Fibroblast of lung (primary cell): ENCODE data around the gene ESF1. TPM values are rescaled to one million over a fixed set of nuclear protein-coding genes. Genes with fewer than 3 reads are reported as not detected.

Experiments used
- DNase-seq, 2 donors: peaks; one replicate each; pipeline versions ENCODE4 v3.0.0 to v3.0.0-alpha.2; 2010; ENCODE audit warnings: low read depth in 2 of 2
- H2AFZ ChIP-seq: 2 replicates; pipeline ENCODE4 v1.5.1; 2012; ENCODE audit warnings: low read length, control low read depth, inconsistent platforms
- H3K27ac ChIP-seq: 2 replicates; pipeline ENCODE4 v1.5.1; 2011; ENCODE audit warnings: low read length, control low read depth; ENCODE audit not compliant: insufficient read depth
- H3K27me3 ChIP-seq: 2 replicates; pipeline ENCODE4 v1.5.1; 2011; ENCODE audit warnings: mild to moderate bottlenecking, low read length; ENCODE audit not compliant: control insufficient read depth, insufficient read depth
- H3K36me3 ChIP-seq: 2 replicates; pipeline ENCODE4 v1.5.1; 2011; ENCODE audit warnings: low read length; ENCODE audit not compliant: control insufficient read depth, insufficient read depth
- H3K4me1 ChIP-seq: 2 replicates; pipeline ENCODE4 v1.5.1; 2011; ENCODE audit warnings: low read length; ENCODE audit not compliant: control insufficient read depth, insufficient read depth; ENCODE audit errors: extremely low read depth
- H3K4me2 ChIP-seq: 2 replicates; pipeline ENCODE4 v1.5.1; 2011; ENCODE audit warnings: low read length, control low read depth; ENCODE audit not compliant: insufficient read depth; ENCODE audit errors: extremely low read depth
- H3K4me3 ChIP-seq, 4 experiments: fragments of 200-600 bp in 1 of 4; sonication (generic) in 1 of 4; replicated peaks in 1 of 4; 2 replicates each; pipeline ENCODE4 v1.5.1; 2011 to 2016; ENCODE audit warnings: low read length in 4 of 4, low read depth in 3 of 4, mild to moderate bottlenecking in 3 of 4, control low read depth in 2 of 4, inconsistent platforms in 1 of 4, mixed read lengths in 1 of 4; ENCODE audit not compliant: insufficient read depth in 1 of 4; ENCODE audit errors: control extremely low read depth in 1 of 4
- H3K79me2 ChIP-seq: 2 replicates; pipeline ENCODE4 v1.5.1; 2012; ENCODE audit warnings: mild to moderate bottlenecking, low read length, inconsistent platforms; ENCODE audit not compliant: control insufficient read depth, insufficient read depth
- H3K9ac ChIP-seq: 2 replicates; pipeline ENCODE4 v1.5.1; 2011; ENCODE audit warnings: mild to moderate bottlenecking, low read length, control low read depth; ENCODE audit not compliant: insufficient read depth
- H3K9me3 ChIP-seq: 2 replicates; pipeline ENCODE4 v1.5.1; 2012; ENCODE audit warnings: low read depth, low read length; ENCODE audit not compliant: control insufficient read depth, insufficient read depth
- H4K20me1 ChIP-seq: 2 replicates; pipeline ENCODE4 v1.5.1; 2011; ENCODE audit warnings: low read length; ENCODE audit not compliant: control insufficient read depth, insufficient read depth; ENCODE audit errors: extremely low read depth
- EZH2 ChIP-seq: IDR thresholded peaks from 2 replicates; pipeline ENCODE4 v1.5.1; 2012; ENCODE audit warnings: low read length, control low read depth, mild to moderate bottlenecking; ENCODE audit errors: missing control alignments
- polyA plus RNA-seq, 2 donors: library from polyadenylated mRNA; depleted of rRNA in 1 of 2; stranded (reverse) in 1 of 2; unstranded in 1 of 2; fragments of >200 nt; gene quantifications; 2 replicates each; pipeline ENCODE4 v1.2.1, GENCODE V29; 2011 to 2012; ENCODE audit warnings: missing spikeins in 1 of 2
- total RNA-seq: library from RNA; depleted of rRNA; stranded (reverse); fragments of >200 nt; gene quantifications from 2 replicates; pipeline ENCODE4 v1.2.1, GENCODE V29; 2014
- TF ChIP-seq, protein P1 (sequence below), 2 donors: IDR thresholded peaks in 1 of 2; conservative IDR thresholded peaks in 1 of 2; 1 replicate in 1 of 2; 2 replicates in 1 of 2; pipeline ENCODE4 v1.5.1; 2011 to 2012; ENCODE audit warnings: low read length in 2 of 2, control low read depth in 1 of 2, inconsistent platforms in 1 of 2, low read depth in 1 of 2, mild to moderate bottlenecking in 1 of 2

The ESF1 gene
- total and polyA plus RNA-seq, 2 donors (not counting 1 experiment from before 2014, with no cell fraction given), result 7.3 to 13.2 TPM

DNA sequence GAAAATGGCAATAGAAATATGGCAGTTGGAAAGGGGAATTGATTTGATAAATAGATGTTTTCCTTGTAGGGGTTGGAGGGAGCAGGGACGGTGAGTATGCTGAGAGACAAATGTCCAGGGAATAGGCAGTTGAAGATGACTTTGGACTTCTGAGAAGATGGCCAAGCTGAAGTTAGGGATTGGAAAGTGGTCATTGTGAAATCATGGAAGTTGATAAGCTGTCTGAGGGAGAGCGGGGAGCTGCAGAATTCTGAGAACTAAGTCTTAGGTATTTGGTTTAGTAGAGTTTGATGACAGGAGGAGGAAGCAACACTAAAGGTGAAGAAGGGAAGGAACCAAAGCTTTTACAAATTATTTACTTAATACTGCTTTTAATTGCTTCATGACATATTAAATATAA lies 15.3 kb upstream of the ESF1 start:
- DNase-seq, result no peak
- no peaks in the 10 kb centered on the region for H3K9me3 ChIP-seq
- no peaks in the 10 kb centered on the region for H3K79me2 ChIP-seq
- no peak overlapping the region for H2AFZ ChIP-seq
- H4K20me1 ChIP-seq, result peaks cover 2% of the 10 kb centered on the region
- no peak overlapping the region for H3K4me2 ChIP-seq
- TF ChIP-seq EZH2, result no peak
- TF ChIP-seq, protein P1, sequence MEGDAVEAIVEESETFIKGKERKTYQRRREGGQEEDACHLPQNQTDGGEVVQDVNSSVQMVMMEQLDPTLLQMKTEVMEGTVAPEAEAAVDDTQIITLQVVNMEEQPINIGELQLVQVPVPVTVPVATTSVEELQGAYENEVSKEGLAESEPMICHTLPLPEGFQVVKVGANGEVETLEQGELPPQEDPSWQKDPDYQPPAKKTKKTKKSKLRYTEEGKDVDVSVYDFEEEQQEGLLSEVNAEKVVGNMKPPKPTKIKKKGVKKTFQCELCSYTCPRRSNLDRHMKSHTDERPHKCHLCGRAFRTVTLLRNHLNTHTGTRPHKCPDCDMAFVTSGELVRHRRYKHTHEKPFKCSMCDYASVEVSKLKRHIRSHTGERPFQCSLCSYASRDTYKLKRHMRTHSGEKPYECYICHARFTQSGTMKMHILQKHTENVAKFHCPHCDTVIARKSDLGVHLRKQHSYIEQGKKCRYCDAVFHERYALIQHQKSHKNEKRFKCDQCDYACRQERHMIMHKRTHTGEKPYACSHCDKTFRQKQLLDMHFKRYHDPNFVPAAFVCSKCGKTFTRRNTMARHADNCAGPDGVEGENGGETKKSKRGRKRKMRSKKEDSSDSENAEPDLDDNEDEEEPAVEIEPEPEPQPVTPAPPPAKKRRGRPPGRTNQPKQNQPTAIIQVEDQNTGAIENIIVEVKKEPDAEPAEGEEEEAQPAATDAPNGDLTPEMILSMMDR (conservative IDR thresholded peaks at IDR 0.05 in 1 of 2, IDR thresholded peaks at IDR 0.05 in 1 of 2; ENCODE audit: low read depth in 1 of 2, low read length in 2 of 2), result no peak
- no peaks in the 10 kb centered on the region for H3K27me3 ChIP-seq
- no peak overlapping the region for H3K27ac ChIP-seq
- H3K4me3 ChIP-seq, result no peak overlapping the region
- H3K9ac ChIP-seq, result no peak overlapping the region
- peaks cover 7% of the 10 kb centered on the region for H3K4me1 ChIP-seq
- H3K36me3 ChIP-seq, result peaks cover 2% of the 10 kb centered on the region

GRCh38 chr20:13799040-13799439 lies 14.3 kb upstream of the ESF1 start:
- H3K36me3 ChIP-seq, result peaks cover 2% of the 10 kb centered on the region
- H3K4me2 ChIP-seq, result no peak overlapping the region
- TF ChIP-seq, protein P1 (conservative IDR thresholded peaks at IDR 0.05 in 1 of 2, IDR thresholded peaks at IDR 0.05 in 1 of 2; ENCODE audit: low read depth in 1 of 2, low read length in 2 of 2), result no peak
- TF ChIP-seq EZH2, result no peak
- no peaks in the 10 kb centered on the region for H3K27me3 ChIP-seq
- H3K9me3 ChIP-seq, result no peaks in the 10 kb centered on the region
- DNase-seq, result no peak
- H3K79me2 ChIP-seq, result no peaks in the 10 kb centered on the region
- H3K4me3 ChIP-seq, result no peak overlapping the region
- H2AFZ ChIP-seq, result no peak overlapping the region
- H3K4me1 ChIP-seq, result peaks cover 7% of the 10 kb centered on the region
- H3K9ac ChIP-seq, result no peak overlapping the region
- peaks cover 2% of the 10 kb centered on the region for H4K20me1 ChIP-seq
- no peak overlapping the region for H3K27ac ChIP-seq

DNA sequence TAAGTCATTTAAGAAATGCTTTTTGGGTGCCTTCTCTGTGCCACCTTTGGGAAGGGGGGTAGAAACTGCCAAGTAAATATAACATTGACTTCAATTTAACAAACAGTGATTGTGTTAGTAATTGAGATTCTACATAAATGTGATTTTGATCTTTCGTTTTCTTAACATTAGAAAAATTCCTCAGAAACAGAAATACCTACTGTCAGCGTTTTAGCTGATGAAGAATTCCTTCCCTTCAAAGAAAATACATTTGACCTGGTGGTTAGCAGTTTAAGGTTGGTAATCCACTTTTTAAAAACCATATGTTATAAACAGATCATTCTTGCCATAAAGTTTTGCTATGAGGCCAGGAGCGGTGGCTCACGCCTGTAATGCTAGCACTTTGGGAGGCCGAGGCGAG lies 9.9 kb upstream of the ESF1 start:
- Histone ChIP-seq H3K36me3 (peaks cover 9% of the 10 kb centered on the region), H3K9me3 (no peaks in the 10 kb centered on the region), H3K27me3 (no peaks in the 10 kb centered on the region), H3K27ac (no peak overlapping the region), H3K4me1 (no peaks in the 10 kb centered on the region), H4K20me1 (no peaks in the 10 kb centered on the region), H3K4me3 (no peak overlapping the region), H3K9ac (no peak overlapping the region), H2AFZ (no peak overlapping the region), H3K79me2 (no peaks in the 10 kb centered on the region), H3K4me2 (no peak overlapping the region)
- TF ChIP-seq, protein P1 (conservative IDR thresholded peaks at IDR 0.05 in 1 of 2, IDR thresholded peaks at IDR 0.05 in 1 of 2; ENCODE audit: low read depth in 1 of 2, low read length in 2 of 2), result no peak
- no peak for DNase-seq
